AG04450 (cell line): ENCODE measurements around the gene TRAF1. TPM values are rescaled to one million over a fixed set of nuclear protein-coding genes. Genes with fewer than 3 reads are reported as not detected.

Experiments
- CTCF ChIA-PET: fragments of 300-600, 350-600 bp; formaldehyde crosslinking; extraction: SDS; loops from one replicate; lab custom pipeline; 2022; ENCODE audit warnings: antibody characterized with exemption, inconsistent platforms; lab: Charles Lee
- POLR2A ChIA-PET: fragments of 350-600 bp; formaldehyde crosslinking; extraction: SDS; loops from one replicate; lab custom pipeline; 2021; ENCODE audit warnings: antibody characterized with exemption, inconsistent platforms; lab: Yijun Ruan, JAX
- DNase-seq: peaks from one replicate; pipeline ENCODE4 v3.0.0-alpha.2; 2011; ENCODE audit warnings: low read depth, low spot score
- H3K27ac ChIP-seq: one replicate; pipeline ENCODE4 v1.5.1; 2012; ENCODE audit warnings: low read depth, low read length, control low read depth
- H3K27me3 ChIP-seq: one replicate; pipeline ENCODE4 v1.6.0; 2012; ENCODE audit warnings: low read length; ENCODE audit not compliant: control insufficient read depth, insufficient read depth
- H3K4me3 ChIP-seq: 2 replicates; pipeline ENCODE4 v1.5.1; 2011; ENCODE audit warnings: mild to moderate bottlenecking, low read depth, low read length, control low read depth
- H3K9me3 ChIP-seq: 2 replicates; pipeline ENCODE4 v1.5.1; 2012; ENCODE audit warnings: low read length; ENCODE audit not compliant: control insufficient read depth, insufficient read depth
- polyA plus RNA-seq: library from polyadenylated mRNA; depleted of rRNA; stranded (reverse); fragments of >200 nt; gene quantifications from 2 replicates; pipeline ENCODE4 v1.2.3, GENCODE V29; 2011
- TF ChIP-seq, protein P1 (sequence below): IDR thresholded peaks from 2 replicates; pipeline ENCODE4 v1.5.1; 2011; ENCODE audit warnings: low read depth, low read length, control low read depth, inconsistent platforms

TRAF1 gene
- polyA plus RNA-seq, 1 experiment: 3.7 TPM

DNA sequence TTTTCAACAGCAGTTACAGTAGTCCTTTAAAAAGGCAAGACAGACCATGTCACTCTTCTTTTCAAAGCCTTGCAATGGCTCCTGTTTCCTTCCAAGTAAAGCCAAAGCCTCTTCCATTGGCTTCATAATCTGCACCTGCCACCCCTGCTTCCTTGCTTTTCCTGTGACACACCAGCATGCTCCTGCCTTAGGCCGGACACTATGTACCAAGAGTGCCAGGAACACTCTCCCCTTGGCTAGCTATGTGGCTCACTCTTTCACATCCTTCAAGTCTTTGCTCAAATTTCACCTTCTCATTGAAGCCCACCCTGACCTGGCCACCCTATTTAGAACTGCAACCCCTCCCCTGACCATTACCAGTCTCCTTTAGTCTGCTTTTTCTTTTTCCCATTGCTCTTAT lies 22.2 kb upstream of the TRAF1 start:
- TF ChIP-seq, protein P1, sequence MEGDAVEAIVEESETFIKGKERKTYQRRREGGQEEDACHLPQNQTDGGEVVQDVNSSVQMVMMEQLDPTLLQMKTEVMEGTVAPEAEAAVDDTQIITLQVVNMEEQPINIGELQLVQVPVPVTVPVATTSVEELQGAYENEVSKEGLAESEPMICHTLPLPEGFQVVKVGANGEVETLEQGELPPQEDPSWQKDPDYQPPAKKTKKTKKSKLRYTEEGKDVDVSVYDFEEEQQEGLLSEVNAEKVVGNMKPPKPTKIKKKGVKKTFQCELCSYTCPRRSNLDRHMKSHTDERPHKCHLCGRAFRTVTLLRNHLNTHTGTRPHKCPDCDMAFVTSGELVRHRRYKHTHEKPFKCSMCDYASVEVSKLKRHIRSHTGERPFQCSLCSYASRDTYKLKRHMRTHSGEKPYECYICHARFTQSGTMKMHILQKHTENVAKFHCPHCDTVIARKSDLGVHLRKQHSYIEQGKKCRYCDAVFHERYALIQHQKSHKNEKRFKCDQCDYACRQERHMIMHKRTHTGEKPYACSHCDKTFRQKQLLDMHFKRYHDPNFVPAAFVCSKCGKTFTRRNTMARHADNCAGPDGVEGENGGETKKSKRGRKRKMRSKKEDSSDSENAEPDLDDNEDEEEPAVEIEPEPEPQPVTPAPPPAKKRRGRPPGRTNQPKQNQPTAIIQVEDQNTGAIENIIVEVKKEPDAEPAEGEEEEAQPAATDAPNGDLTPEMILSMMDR: no peak
- ChIA-PET CTCF (no interaction called here), POLR2A (no interaction called here)
- no peak overlapping the region for H3K4me3 ChIP-seq
- no peak overlapping the region for H3K27ac ChIP-seq
- DNase-seq: no peak
- H3K27me3 ChIP-seq: peaks cover 3% of the 10 kb centered on the region
- 0 out of 2 replicates have a peak, but pooled peaks cover 3% of the 10 kb centered on the region for H3K9me3 ChIP-seq

DNA sequence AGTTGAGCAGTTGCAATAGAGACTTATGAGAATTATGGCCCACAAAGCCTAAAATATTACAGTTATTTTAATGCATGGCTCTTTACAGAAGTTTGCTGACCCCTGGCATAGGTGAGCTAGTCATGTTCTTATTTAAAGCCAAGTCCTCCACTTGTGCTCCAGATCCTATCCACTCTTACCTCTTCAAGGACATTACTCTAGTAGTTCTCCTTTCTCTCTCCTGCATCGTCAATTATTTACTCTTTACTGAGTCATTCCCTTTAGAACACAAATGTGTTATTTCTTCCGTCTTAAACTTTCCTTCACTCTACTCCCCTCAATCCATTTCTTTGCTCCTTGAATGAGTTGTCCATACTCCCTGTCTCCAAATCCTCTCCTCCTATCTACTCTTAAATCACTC lies 20.6 kb upstream of the TRAF1 start:
- Histone ChIP-seq H3K9me3 (0 out of 2 replicates have a peak, but pooled peaks cover 3% of the 10 kb centered on the region), H3K27ac (no peak overlapping the region), H3K4me3 (no peak overlapping the region), H3K27me3 (peaks cover 3% of the 10 kb centered on the region)
- DNase-seq: no peak
- POLR2A ChIA-PET: no interaction called here
- CTCF ChIA-PET: interaction anchor here (0.8 kb wide), 1 partner anchor 10 kb away, joined by 4 read pairs; no protein-coding TSS in a partner anchor
- TF ChIP-seq, protein P1: no peak

DNA sequence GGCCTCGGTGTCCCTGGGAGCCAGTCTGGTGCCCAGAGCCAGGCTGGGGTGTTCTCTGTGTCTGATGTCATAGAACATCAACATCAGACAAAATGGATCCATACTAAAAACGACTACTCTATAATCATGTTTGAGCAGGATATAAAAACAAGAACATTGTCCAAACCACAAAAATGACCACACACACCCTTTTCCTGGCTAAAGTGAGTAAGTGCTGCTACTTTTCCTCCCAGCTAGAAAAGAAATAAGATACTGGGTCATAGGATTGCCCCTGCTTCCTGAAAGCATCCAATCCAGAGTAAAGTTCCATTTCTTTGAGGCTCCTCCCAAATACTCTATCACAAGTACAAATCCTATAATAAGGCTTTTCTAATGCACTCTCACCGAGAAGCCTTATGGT lies 19.7 kb upstream of the TRAF1 start:
- H3K27ac ChIP-seq: no peak overlapping the region
- H3K27me3 ChIP-seq: peaks cover 3% of the 10 kb centered on the region
- POLR2A ChIA-PET: no interaction called here
- TF ChIP-seq, protein P1: no peak
- 0 out of 2 replicates have a peak, but pooled peaks cover 3% of the 10 kb centered on the region for H3K9me3 ChIP-seq
- CTCF ChIA-PET: interaction anchor here (0.8 kb wide), 1 partner anchor 9 kb away, joined by 4 read pairs; no protein-coding TSS in a partner anchor
- no peak overlapping the region for H3K4me3 ChIP-seq
- DNase-seq: no peak

DNA sequence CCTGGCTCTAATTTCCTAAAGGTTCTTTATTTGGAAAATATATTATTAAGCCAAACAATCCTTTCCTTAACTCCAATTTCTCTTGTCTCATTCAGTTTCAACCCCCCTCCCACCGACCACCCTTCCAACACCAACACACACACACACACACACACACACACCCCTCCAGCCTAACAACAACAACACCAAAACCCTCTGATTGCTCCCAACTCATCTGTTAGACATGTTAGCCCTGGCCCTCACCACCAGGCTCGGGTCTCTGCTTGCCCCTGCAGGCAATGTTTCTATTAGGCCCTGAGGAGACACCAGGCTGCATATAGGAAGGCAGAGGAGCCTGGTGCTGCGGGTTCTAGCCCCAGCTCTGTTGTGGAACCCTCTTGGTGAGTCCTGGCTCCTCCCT lies 18.4 kb upstream of the TRAF1 start:
- CTCF ChIA-PET: no interaction called here
- no peak overlapping the region for H3K4me3 ChIP-seq
- peaks cover 3% of the 10 kb centered on the region for H3K27me3 ChIP-seq
- DNase-seq: no peak
- TF ChIP-seq, protein P1: no peak
- H3K9me3 ChIP-seq: 0 out of 2 replicates have a peak, but pooled peaks cover 3% of the 10 kb centered on the region
- POLR2A ChIA-PET: no interaction called here
- no peak overlapping the region for H3K27ac ChIP-seq

DNA sequence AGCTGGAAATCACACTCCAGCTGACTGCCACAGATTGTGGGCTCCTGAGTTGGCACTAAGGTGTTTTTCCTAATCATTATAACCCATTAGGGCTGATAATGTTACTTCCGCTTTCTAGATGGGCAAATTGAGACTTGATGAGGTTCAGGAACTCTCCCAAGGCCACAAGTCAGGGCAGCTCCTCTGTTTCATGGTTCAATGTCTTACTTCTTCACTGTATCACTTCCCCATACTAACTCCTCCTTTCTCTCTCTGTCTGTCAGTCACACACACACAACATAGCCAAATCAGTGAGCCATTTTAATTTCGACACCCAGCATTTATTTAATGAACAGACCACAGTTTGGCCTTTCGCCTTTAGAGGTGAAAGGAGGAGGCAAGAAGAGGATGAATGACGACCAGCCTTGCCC lies 17.8 kb upstream of the TRAF1 start:
- CTCF ChIA-PET: interaction anchor here (1.0 kb wide), 1 partner anchor 9 kb away, joined by 3 read pairs; no protein-coding TSS in a partner anchor
- POLR2A ChIA-PET: no interaction called here

More for the DNA sequence above, 17.8 kb upstream of the TRAF1 start:
- H3K4me3 ChIP-seq: no peak overlapping the region
- TF ChIP-seq, protein P1: no peak
- H3K27ac ChIP-seq: no peak overlapping the region
- no peak for DNase-seq
- H3K27me3 ChIP-seq: peaks cover 3% of the 10 kb centered on the region
- 0 out of 2 replicates have a peak, but pooled peaks cover 3% of the 10 kb centered on the region for H3K9me3 ChIP-seq
